Inflammatory macrophage treated with lipopolysaccharide for 1 hour (primary cell): ENCODE results near the gene LRRC45.

Source experiments
- DNase-seq, 2 donors: peaks; one replicate each; pipeline ENCODE4 v3.0.0-alpha.2; 2020 to 2022

The LRRC45 gene

DNA sequence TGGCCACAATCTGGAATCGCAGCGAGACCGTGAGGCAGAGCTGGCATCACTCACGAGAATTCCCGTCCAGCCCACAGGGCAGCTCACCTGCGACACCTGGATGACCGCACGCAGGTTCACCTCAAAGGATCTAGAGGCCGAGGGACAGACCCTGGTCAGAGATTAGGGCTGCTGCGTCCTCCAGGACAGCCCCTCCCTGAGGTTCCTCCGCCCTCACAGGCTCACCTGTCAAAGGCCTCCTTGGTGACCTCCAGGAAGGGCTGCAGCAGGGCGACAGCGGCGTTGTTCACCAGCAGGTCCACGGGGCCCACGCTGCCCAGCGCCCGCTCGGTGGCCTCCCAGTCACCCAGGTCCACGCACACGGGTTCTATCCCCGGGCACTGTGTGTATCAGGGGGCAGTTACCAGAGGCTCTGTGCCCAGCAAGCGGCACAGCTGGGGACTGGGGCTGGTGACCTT, 13.6 kb downstream of the LRRC45 start:
- DNase-seq, result no peak

DNA sequence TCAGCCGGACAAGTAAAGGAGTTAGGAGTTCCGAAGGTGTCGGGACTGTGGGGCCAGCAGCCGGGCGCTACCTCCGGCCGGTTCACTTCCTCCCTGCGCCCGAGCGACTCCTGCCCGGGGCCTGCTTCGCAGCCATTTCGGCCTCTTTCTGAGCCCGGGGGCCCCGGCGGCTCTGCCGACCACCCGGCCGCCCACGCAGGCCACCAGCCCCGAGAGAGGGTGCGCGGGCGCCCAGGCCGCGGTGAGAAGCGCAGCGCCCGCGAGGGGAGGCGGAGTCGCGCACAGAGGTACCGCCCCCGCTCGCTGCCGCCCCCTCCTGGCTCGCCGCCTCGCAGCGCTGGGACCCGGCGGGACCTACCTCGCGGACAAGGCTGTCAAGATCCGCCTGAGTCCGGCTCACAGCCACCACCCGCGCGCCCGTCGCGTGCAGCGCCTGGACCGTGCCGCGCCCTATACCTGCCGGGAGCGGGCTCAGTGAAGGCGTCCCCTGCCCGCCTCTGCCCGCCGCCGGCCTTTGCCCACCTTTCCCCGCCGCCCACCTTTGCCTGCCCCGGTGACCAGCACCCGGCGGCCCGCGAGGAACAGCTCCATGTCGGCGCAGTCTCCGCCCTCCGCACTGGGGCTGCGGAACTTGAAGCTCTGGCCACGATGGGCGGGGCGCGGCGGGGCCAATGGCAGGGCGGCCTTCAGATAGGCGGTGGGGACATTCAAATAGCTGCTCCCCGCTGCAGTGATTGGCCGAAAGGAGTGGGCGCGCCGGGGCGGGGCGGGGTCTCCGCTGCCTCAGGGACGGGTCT, 14.2 kb downstream of the LRRC45 start, which contains the start of gene DCXR:
TSS of gene DCXR (minus strand) at position 606 of the 797 bp plus-strand sequence. CDS start at position 591, 15 bp downstream.
- peak; percentile 94 for DNase-seq

DNA sequence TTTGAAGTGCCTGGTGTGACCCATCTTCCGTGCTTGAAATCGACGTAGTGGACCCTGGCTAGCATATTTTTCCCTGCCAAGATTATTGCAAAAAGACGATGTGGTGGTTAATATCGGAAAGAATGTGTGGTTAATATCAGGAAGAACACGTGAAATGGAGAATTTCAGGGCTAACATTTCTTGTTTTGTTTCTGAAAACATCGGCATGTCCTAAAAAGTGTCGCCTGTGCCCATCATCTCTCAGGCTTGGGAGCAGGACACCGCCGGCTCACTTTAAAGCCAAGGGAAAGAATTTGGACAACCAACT, 14.7 kb downstream of the LRRC45 start:
- no peak for DNase-seq

DNA sequence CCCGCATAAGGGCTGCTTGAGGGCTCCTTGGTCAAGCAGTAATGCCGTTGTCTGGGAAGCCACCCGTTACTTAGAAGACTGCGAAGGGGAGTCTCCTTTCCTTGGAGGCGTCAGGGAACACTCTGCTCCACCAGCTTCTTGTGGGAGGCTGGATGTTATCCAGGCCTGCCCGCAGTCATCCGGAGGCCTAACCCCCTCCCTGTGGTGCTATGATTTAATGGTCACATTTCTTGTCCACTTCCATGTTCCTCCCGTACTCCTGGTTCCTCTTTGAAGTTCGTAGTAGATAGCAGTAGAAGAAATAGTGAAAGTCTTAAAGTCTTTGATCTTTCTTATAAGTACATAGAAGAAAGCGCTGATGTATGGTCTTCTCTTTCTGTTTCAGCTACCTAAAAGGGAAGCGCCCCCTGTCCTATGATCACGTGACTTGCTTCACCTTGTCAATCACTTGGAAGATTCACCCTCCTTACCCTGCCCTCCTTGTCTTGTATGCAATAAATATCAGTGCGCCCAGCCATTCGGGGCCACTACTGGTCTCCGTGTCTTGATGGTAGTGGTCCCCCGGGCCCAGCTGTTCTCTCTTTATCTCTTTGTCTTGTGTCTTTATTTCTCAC, 15.8 kb downstream of the LRRC45 start:
- peak; percentile 34 to 56 for DNase-seq

DNA sequence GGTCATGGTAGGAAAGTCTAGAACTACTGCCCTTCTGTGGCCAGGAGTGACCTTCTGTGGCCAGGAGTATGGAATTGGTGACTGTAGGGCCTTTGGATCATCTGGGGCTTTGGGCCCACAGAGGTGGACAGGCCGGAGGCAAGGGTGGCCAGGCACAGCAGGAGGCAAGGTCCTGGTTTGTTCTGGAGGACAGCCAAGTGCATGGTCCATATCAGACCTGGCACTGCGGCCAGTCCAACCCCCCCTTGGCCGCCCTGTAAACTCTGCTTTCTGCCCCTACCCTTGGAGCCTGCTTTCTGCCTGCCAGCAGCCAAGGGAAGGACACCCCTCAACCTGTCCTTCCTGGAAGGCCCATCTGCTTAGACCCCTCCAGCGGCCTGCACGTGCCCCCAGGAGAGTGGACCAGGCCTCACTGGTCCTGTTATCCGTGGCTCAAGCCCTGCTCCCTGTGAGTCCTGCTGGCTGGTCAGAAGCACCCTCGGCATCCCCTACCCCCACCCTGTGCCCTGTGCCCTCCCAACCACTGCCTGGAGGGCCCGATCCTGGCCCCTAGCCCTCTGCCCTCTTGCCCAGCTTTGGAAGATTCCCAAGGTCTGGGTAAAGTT, 16.7 kb downstream of the LRRC45 start:
- no peak for DNase-seq

DNA sequence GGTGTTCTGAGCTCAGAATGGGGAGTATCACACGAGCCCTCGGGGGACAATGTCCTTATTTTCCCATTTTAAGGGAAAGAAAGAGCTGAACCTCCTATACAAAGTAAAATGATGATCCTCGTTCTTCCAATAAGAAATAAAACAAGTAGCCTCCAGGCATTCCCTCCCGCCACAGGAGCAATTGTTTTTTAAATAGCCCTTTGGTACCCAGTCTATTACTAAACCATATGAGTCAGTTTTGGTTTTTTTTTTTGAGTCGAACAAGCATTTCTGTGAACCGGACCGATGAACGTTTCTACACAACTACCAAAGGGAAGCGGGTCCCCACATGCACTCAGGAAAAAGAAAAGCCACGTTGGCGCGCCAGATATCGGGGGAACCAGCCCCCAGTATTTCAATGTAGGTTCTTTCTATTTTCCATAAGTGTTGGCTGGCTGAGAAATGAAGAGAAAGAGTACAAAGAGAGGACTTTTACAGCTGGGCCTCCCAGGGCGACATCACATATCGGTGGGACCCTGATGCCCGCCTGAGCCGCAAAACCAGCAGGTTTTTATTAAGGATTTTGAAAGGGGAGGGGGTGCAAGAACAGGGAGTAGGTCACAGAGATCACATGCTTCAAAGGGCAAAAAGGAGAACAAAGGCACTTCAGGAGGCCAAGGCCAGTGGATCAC, 18.2 kb downstream of the LRRC45 start:
- no peak for DNase-seq

DNA sequence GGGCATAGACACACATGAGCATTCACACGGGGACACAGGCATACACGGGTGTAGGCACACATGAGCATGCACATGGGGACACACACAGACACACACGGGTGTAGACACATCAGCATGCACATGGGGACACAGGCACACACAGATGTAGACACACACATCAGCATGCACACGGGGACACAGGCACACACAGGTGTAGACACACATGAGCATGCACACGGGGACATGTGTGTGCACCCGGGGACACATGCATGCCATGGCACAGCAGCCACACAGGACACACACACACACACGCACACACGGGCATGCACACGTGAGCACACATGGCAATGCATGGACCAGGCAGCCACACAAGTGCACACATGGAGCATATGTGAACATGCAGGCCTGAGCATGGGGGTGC, 19.5 kb downstream of the LRRC45 start:
- DNase-seq, result no peak

DNA sequence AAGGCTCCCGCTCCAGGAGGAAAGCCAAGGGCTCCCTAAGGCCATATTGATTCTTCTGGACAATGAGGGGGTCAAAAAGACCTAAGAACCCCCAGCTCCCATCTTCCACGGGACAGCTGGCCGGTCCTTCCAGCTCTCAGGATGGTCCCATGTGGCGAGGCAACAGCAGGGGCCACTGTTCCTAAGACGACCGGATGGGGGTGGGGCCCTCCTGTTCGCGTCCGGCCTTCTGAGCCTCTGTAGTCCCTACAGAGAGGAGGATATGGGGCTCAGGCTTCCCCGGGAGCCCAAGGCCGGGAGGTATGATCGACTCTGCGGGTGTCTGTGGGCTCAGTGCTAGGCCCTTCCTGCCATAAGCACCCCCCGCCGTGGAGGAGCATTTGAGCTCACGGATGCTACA, 20.4 kb downstream of the LRRC45 start:
- DNase-seq, result no peak

DNA sequence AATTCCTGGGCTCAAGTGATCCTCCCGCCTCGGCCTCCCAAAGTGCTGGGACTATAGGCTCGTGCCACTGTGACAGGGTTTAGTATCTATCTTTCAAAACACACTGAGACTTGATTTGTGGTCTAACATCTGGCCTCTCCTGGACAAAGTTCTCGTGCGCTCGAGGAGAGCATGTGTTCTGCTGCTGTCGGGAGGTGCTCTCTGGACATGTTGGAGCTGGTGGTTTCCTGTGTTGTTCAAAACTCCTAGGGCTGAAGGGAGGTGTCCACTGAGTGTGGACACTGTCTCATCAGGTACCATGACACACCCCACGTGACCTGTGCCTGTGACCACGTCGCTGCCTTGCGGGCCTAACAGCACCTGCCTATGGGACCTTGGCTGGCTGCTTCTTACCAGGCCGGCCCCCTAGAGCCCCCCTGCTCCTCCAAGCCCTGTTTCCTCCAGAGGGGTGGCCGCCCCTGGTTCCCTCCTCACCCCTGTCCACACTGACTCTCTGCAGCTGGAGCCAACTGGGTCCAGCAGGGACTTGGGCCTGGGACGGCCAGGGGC, 22.9 kb downstream of the LRRC45 start:
- DNase-seq, result no peak

DNA sequence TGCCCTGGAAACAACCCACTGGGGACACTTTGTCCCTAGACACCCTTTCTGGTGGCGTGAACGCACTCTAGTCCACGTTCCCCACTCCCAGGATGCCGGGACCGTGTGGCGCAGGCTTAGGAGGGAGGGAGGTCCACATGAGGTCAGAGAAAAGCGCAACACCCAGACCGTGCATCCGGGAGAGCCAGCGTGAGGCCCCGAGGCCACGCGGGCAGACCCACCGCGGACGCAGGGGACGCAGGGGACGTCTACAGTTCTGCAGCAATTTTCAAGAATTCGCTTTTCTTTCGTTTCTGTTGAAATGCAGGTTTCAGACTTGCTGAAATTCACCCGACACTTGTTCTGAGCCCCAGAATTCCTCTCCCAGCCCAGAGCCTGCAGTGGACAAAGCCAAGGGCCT, 23.8 kb downstream of the LRRC45 start:
- DNase-seq, result no peak

DNA sequence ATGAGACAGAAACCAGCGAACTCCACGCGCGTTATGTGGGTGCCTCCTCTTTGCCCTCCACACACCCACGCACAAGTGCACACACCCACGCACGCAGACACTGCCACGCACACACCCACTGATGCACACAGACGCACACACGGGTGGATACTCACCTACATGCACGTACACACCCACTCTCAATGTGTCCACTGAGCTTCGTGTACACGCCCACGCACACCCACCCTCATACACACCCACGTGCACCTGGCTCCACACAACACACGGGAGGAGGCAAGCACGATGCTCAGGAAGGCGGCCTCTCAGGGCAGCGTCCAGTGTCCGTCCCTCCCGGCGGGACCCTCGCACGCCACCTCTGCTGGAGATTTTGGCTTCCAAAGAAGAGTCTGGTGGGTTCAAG, 24.3 kb downstream of the LRRC45 start:
- DNase-seq, result no peak

DNA sequence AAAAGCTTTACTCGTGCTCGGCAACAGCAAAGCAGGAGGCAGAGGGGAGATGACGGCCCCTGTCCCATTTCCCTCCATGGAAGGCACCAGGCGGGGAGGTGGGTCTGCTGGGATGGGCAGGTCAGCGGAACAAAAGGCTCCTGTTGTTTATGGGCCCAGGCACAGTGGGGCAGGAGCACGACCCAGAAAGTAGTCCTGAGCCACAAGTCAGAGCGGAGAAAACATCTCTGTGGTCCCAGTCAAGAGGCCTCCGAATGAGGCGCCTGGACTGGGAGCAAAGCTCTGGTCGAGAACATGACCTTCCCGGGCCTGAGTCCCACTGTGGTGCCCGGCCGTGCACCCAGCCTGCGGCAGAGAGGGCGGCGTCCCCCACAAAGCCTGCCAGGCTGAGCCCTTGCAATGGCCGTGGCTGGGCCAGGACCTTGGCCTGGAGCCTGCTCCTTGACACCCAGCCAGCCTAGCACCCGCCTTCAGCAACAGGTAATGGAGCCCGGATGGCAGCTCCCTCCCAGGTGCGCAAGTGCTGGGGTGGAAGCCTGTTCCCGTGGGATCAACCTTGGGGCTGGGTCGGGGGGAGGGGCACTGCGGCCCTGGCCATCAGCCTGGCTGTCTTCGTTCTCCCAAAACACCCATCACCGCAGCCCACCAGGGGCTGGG, 24.9 kb downstream of the LRRC45 start:
- DNase-seq, result no peak

DNA sequence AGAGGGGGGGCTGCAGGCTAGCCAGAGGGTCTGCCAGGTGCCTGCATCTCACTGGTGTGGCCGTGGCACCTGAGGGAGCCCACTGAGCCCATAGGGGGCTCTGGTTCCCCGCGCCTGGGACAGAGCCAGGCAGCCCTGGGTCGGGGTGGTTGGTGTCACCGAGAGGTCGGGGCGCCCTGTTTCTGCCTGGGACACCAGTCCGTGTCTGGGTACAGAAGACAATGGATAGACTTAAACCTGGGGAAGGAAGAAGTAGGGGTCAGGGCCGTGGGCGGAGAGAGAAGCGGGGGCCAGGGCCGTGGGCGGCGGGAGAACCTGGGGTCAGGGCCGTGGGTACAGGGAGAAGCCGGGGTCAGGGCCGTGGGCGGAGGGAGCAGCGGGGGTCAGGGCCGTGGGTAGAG, 25.5 kb downstream of the LRRC45 start:
- DNase-seq, result no peak

DNA sequence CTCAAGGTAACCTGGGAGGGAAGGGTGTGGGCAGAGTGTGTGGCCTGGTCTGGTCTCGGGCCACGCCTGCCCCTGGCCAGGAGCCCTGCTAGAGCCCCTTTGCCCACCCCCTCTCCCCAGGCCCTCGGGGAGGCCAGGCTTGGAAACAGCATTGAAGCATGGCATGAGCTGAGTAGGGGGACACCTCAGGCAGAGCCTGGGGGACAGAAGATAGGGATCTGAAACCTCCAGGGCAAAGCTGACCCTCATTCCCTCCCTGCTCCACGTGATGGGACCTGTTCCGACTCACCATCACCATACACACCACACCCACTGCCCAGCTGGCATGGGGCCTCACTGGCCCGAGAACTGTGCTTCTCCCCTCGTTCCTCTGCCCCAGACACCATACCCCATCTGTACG, 26.0 kb downstream of the LRRC45 start:
- no peak for DNase-seq

DNA sequence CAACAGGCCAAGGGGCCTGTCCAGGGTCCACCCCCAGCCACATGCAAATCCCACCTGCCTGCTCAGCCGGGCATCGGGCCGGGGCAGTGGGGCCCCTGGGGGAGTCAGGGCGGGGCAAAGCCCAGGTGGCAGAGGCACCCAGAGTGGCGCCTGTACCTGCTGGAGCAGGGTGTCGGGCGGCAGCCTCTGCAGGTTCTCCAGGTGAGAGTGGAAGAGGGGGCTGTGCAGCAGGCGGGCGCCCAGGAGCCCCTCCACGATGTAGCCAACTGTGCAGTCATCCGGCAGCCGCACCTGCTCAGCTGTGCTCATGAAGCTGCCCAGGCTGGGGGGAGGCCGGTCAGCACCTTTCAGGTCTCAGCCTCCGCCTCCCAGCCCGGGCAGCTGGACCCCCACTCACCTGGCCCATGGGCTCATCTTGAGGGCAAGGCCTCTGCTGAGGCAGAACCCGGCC, 26.4 kb downstream of the LRRC45 start:
- no peak for DNase-seq

DNA sequence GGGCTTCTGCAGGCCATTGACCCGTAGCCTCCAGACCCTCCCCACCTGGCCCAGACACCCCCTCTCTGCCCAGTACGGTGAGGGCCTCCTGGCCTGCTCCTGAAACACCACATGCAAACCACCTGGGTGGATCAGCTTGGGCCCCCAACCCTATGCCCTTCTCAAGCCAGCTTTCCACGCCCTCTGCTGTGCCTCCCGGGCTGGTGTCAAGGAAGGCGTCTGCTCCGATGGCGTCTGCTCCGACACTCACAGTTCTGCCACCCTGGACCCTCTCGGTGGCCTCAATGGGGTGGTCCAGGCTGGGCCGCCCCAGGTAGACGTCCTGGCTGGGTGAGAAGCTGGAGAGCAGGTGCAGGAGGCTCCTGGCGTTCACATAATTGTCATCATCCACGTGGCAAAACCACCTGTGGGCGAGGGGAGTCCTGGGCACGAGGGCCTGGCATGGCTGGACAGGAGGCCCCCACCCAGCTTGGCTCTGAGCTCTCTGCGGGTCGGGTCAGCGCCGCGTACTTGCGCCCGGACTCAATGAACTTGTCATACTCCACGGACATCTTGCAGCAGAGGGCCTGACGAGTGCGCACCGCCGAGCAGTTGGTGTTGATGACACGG, 27.2 kb downstream of the LRRC45 start:
- DNase-seq, result no peak

DNA sequence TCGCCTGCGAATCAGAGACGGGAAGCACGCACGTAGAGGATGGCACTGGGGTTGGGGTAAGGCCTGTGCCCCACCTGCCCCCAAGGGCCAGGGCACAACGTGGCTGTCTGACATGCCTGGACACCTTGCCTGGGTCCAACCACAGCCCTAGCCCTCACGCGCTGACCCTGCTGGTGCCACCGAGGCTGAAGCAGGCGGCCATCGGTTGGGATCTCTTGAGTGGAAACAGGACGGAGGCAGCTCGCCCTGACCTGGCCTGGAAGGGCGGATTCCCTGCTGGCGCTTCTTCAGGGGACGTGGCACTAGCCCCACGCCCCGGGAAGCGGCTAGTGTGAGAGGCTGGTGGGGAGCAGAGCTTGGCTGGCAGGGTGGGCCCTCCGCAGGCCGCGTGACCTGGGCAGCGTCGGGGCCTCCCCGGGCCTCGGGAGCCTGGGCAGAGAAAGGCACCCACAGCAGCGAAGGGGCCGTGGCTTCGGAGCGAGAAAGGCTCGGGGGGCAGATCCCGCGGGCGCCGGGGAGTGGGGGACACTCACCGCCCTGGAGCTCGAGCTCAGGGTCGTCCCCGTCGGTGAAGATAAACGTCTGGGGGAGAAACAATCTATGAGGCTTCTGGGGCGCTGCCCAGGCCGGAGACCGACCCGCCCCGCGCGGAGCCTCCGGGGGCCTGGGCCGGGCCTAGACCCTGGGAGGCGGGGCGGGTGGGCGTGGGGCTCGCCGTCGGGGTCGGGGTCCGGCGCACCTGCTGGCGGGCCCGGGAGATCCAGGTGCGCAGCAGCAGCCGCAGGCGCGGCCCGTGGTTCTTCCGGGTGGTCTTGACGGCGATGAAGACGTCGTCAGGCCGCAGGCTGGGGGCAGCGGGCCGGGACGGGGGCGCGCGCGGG, 27.9 kb downstream of the LRRC45 start:
- no peak for DNase-seq

DNA sequence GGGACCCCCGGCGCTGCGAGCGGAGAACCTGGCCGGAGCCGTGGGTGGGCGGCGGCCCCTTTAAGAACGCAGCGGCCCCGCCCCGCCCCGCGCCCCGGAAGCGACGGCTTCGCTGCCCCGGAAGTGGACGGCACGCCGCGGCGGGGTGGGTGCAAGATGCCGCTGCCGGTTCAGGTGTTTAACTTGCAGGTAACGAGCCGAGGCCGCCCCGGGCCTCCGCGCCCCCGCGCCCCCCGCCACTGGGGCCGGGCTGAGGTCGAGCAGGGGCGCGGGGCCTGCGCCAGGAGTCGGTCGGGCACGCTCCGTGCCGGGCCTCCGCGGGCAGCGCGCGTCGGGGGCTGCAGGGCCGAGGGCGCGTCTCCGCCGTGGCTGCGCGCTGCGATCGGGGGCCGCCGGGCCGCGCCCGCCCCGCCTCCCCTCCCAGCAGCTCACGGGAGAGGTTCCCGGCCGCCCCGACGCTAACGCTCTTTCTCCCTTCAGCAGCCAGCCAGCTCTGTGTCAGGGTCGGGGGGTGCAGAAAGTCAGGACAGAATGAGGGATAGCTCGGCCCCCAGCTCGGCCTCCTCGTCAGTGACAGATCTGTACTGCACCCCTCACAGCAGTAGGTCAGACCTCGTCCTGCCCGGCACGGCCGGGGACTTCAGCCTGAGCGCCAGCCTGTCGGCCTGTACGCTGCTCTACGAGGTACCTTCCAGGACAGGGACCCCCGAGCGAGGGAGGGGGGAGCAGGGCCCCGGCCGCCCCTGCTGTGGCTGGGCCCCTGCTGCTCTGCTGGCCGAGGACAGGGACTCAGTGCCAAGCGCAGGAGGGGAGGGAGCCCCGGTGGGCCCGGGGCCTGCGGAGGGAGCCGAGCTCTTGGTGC, 28.9 kb downstream of the LRRC45 start, which contains the start of the genes GPS1 and RFNG:
TSS of gene GPS1 (plus strand) at position 123 of the 862 bp plus-strand sequence. CDS start at position 157, 34 bp downstream.
TSS of gene RFNG (minus strand) at position 36 of the 862 bp plus-strand sequence. CDS start 45 bp downstream, outside the sequence.
- peak; percentile 50 to 67 for DNase-seq

DNA sequence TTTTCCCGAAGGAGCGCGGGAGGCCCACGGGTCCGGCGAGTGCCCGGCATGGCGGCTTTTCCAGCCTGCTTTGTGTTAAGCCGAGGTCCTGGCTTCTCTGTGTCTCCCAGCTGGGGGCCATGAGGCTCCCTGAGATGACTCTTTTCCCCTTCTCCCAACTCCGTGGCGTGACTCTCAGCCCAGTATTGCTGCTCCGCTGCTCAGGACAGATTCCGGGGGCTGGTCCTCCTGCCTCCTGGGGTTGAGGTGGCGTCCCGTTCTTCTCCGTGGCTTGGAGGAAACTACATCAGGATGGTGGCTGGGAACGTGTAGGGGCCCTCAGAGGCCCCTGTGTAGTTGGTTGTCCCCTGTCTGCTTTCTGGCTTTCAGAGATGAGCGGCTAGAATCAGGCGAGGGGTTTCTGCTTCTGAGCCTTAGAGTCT, 29.5 kb downstream of the LRRC45 start:
- DNase-seq, result no peak

DNA sequence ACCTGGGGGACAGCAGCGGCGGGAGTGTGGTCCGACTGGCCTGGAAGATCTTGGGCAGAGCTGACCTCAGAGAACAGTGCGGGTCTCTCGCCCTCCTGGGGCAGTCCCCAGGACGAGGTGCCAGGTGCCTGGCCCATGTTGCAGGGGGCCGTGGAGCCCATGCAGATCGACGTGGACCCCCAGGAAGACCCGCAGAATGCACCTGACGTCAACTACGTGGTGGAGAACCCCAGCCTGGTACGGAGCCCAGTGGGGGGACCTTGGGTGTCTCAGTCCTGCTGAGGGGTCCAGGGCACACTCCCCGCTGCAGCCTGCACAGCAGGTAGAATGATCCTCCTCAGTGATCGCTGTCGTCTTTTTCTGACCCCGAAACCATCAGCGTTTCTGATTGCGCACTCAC, 30.0 kb downstream of the LRRC45 start:
- no peak for DNase-seq
